SK-N-SH treated with all-trans-retinoic acid at 6 μM for 48 hours (cell line): ENCODE data around the gene MARVELD1.

ENCODE experiments used
- ATAC-seq: fragments of 200-7000 bp; cut with Tn5 transposase; 3 replicates; pipeline ENCODE4 v1.9.1; 2020; ENCODE audit warnings: mild to moderate bottlenecking, moderate library complexity
- BACH2 ChIP-seq: fragments of 250-450 bp; sonication (Bioruptor Pico); IDR thresholded peaks from 2 replicates; pipeline ENCODE4 v1.9.0; 2021; ENCODE audit warnings: mild to moderate bottlenecking, borderline replicate concordance
- CREB5 ChIP-seq: fragments of 250-450 bp; sonication (Bioruptor Pico); IDR thresholded peaks from 2 replicates; pipeline ENCODE4 v1.5.1; 2020; ENCODE audit warnings: low read depth, mild to moderate bottlenecking, moderate library complexity
- CSDC2 ChIP-seq: fragments of 250-450 bp; sonication (Bioruptor Pico); IDR thresholded peaks from 2 replicates; pipeline ENCODE4 v1.5.0; 2020; ENCODE audit warnings: mild to moderate bottlenecking, moderate library complexity
- CSRNP3 ChIP-seq: fragments of 250-450 bp; sonication (Bioruptor Pico); IDR thresholded peaks from 2 replicates; pipeline ENCODE4 v1.5.1; 2021; ENCODE audit warnings: mild to moderate bottlenecking, moderate library complexity
- ESRRG ChIP-seq: fragments of 250-450 bp; sonication (Bioruptor Pico); IDR thresholded peaks from 2 replicates; pipeline ENCODE4 v1.6.1; 2021; ENCODE audit warnings: mild to moderate bottlenecking
- GLIS3 ChIP-seq: fragments of 250-450 bp; sonication (Bioruptor Pico); IDR thresholded peaks from 2 replicates; pipeline ENCODE4 v1.5.0; 2020; ENCODE audit warnings: mild to moderate bottlenecking, moderate library complexity
- ISL1 ChIP-seq: fragments of 250-450 bp; sonication (Bioruptor Pico); IDR thresholded peaks from 2 replicates; pipeline ENCODE4 v2.1.2; 2022; ENCODE audit warnings: mild to moderate bottlenecking, moderate library complexity
- OSR1 ChIP-seq: fragments of 250-450 bp; sonication (Bioruptor Pico); IDR thresholded peaks from 2 replicates; pipeline ENCODE4 v1.8.0; 2022; ENCODE audit warnings: moderate library complexity, mild to moderate bottlenecking, inconsistent platforms
- PATZ1 ChIP-seq: fragments of 250-450 bp; sonication (Bioruptor Pico); IDR thresholded peaks from 2 replicates; pipeline ENCODE4 v1.8.0; 2020; ENCODE audit warnings: mild to moderate bottlenecking, moderate library complexity, borderline replicate concordance
- PPARA ChIP-seq: fragments of 250-450 bp; sonication (Bioruptor Pico); IDR thresholded peaks from 2 replicates; pipeline ENCODE4 v1.5.0; 2020; ENCODE audit warnings: mild to moderate bottlenecking, borderline replicate concordance
- RARB ChIP-seq: fragments of 250-450 bp; sonication (Bioruptor Pico); IDR thresholded peaks from 2 replicates; pipeline ENCODE4 v1.8.0; 2021; ENCODE audit warnings: mild to moderate bottlenecking, moderate library complexity
- SNAI2 ChIP-seq: fragments of 250-450 bp; sonication (Bioruptor Pico); IDR thresholded peaks from 2 replicates; pipeline ENCODE4 v1.5.0; 2020; ENCODE audit warnings: mild to moderate bottlenecking, moderate library complexity
- TOX ChIP-seq: fragments of 250-450 bp; sonication (Bioruptor Pico); IDR thresholded peaks from 2 replicates; pipeline ENCODE4 v1.8.0; 2021; ENCODE audit warnings: mild to moderate bottlenecking, moderate library complexity, borderline replicate concordance
- TSHZ2 ChIP-seq: fragments of 250-450 bp; sonication (Bioruptor Pico); IDR thresholded peaks from 2 replicates; pipeline ENCODE4 v1.5.0; 2020; ENCODE audit warnings: mild to moderate bottlenecking, moderate library complexity
- ZFP3 ChIP-seq: fragments of 250-450 bp; sonication (Bioruptor Pico); IDR thresholded peaks from 2 replicates; pipeline ENCODE4 v1.5.0; 2020; ENCODE audit warnings: mild to moderate bottlenecking, moderate library complexity
- ZFP30 ChIP-seq: fragments of 450-650 bp; formaldehyde crosslinking; IDR thresholded peaks from 2 replicates; pipeline ENCODE4 v1.5.0; 2022; ENCODE audit warnings: mild to moderate bottlenecking, moderate library complexity
- ZNF565 ChIP-seq: fragments of 450-650 bp; formaldehyde crosslinking; conservative IDR thresholded peaks from 2 replicates; pipeline ENCODE4 v1.5.0; 2020; ENCODE audit warnings: low read depth, mild to moderate bottlenecking, moderate library complexity
- ZNF70 ChIP-seq: fragments of 450-650 bp; formaldehyde crosslinking; IDR thresholded peaks from 2 replicates; pipeline ENCODE4 v1.5.0; 2020; ENCODE audit warnings: mild to moderate bottlenecking, moderate library complexity

MARVELD1 gene

GRCh38 chr10:97736403-97736901 is 22.9 kb downstream of the MARVELD1 start:
- peak; percentile 24 for ATAC-seq
- no peak for TF ChIP-seq BACH2 (CRISPR knock-in tag)
- TF ChIP-seq PPARA (CRISPR knock-in tag): no peak
- TF ChIP-seq ISL1: no peak
- no peak for TF ChIP-seq ZFP30 (CRISPR knock-in tag)
- no peak for TF ChIP-seq RARB (CRISPR knock-in tag)
- no peak for TF ChIP-seq ESRRG (CRISPR knock-in tag)
- no peak for TF ChIP-seq CSRNP3 (CRISPR knock-in tag)
- TF ChIP-seq ZNF565: no peak
- TF ChIP-seq CREB5 (CRISPR knock-in tag): no peak
- TF ChIP-seq OSR1 (CRISPR knock-in tag): no peak
- no peak for TF ChIP-seq TSHZ2 (CRISPR knock-in tag)
- no peak for TF ChIP-seq PATZ1 (CRISPR knock-in tag)
- TF ChIP-seq ZFP3 (CRISPR knock-in tag): no peak
- no peak for TF ChIP-seq CSDC2 (CRISPR knock-in tag)
- no peak for TF ChIP-seq GLIS3 (CRISPR knock-in tag)

GRCh38 chr10:97736902-97737769 is 23.6 kb downstream of the MARVELD1 start, which contains the start of gene ZFYVE27:
Gene ZFYVE27 (plus strand): TSS chr10:97737128. CDS start chr10:97738478, 1,350 bp downstream.
- peak; percentile 85 for ATAC-seq
- TF ChIP-seq RARB (CRISPR knock-in tag) (no peak), ZNF565 (0 out of 2 replicates have a peak, but pooled peaks have one; percentile 49), BACH2 (CRISPR knock-in tag) (peak; percentile 78), SNAI2 (CRISPR knock-in tag) (peak; percentile 88), ISL1 (no peak), CSDC2 (CRISPR knock-in tag) (0 out of 2 replicates have a peak, but pooled peaks have one; percentile 49), OSR1 (CRISPR knock-in tag) (no peak), GLIS3 (CRISPR knock-in tag) (no peak), ZFP3 (CRISPR knock-in tag) (peak; percentile 67; the same call in 1 of the 2 replicates), CREB5 (CRISPR knock-in tag) (peak; percentile 58; the same call in 1 of the 2 replicates), ZFP30 (CRISPR knock-in tag) (0 out of 2 replicates have a peak, but pooled peaks have one; percentile 37), TSHZ2 (CRISPR knock-in tag) (peak; percentile 69; the same call in 1 of the 2 replicates), ZNF70 (CRISPR knock-in tag) (0 out of 2 replicates have a peak, but pooled peaks have one; percentile 16), PPARA (CRISPR knock-in tag) (peak; percentile 49; the same call in 1 of the 2 replicates), TOX (CRISPR knock-in tag) (no peak)
- TF ChIP-seq, all 23 proteins: peak for 10
